ENCODE measurements around the gene MFF.

GRCh38 chr2:227301523-227301922, 23.5 kb upstream of the MFF start:
- TF ChIP-seq REST (tag by site-specific recombination; IDR thresholded peaks at IDR 0.05) (no peak), ZNF629 (tag by site-specific recombination; IDR thresholded peaks at IDR 0.05) (no peak), ZFP69B (tag by site-specific recombination; IDR thresholded peaks at IDR 0.05) (no peak), ZNF202 (tag by site-specific recombination; IDR thresholded peaks at IDR 0.05; ENCODE audit: borderline replicate concordance) (no peak), CTCF (tag by site-specific recombination; IDR thresholded peaks at IDR 0.05) (no peak), MYNN (tag by site-specific recombination; IDR thresholded peaks at IDR 0.05; ENCODE audit: borderline replicate concordance) (no peak), ZNF521 (tag by site-specific recombination; IDR thresholded peaks at IDR 0.05) (no peak), ZNF645 (tag by site-specific recombination; IDR thresholded peaks at IDR 0.05) (no peak)

All from HEK293 (cell line).